HT-29 (cell line): Measurements from ENCODE around the gene PARK7. TPM values are rescaled to one million over a fixed set of nuclear protein-coding genes. Genes with fewer than 3 reads are reported as not detected.
A peak's percentile ranks its signal among the peaks of the same experiment; 100 is the strongest.
"Not testable (repeated sequence)": the region's sequence is repeated elsewhere in the genome, so short reads cannot be mapped to it uniquely, and the experiment has no call there.

ENCODE experiments used
- DNase-seq: peaks from one replicate; pipeline ENCODE4 v3.0.0-alpha.2; 2015; ENCODE audit warnings: low spot score
- total RNA-seq: library from RNA; depleted of rRNA; stranded (reverse); fragments of >200 nt; shearing (Covaris generic); gene quantifications from 2 replicates; pipeline ENCODE4 v1.2.3, GENCODE V29; 2014

PARK7 gene
- total RNA-seq, 1 experiment from 2014 or later: 189 TPM

DNA sequence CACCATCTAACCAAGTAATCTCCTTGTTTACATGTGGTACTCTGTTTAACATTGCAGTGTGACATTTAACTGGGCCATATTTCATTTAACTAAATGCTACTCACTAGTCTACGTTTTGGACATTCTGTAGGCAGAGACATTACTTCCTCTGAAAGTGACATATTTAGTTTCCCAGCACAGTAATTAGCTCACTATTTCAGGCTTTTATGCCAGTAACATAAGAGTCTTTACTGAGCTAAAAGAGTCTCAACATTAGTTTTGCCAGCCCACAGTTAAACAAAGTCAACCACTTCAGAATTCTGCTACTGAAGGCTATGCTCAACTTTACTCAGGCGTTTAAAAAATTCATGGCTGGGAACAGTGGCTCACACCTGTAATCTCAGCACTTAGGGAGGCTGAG lies 18.3 kb upstream of the PARK7 start:
- DNase-seq: no peak

DNA sequence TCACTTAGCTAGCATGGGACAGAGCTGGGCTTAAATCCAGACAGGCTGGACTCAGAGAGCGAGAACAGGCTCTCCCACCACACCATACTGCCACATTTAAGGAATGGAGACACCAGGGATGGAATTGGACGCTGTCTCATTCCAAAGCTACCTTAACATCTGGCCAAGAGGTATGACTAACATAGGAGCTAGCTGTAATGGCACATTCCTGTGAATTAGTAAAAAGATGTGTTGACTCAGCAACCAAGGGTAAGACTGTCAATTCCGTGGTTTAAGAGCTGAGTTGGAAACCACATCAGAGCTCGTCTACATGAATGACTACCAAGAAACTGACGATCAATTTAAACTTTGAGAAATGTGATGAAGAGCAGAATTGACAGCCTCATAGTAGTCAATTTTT lies 12.6 kb upstream of the PARK7 start:
- DNase-seq: no peak

DNA sequence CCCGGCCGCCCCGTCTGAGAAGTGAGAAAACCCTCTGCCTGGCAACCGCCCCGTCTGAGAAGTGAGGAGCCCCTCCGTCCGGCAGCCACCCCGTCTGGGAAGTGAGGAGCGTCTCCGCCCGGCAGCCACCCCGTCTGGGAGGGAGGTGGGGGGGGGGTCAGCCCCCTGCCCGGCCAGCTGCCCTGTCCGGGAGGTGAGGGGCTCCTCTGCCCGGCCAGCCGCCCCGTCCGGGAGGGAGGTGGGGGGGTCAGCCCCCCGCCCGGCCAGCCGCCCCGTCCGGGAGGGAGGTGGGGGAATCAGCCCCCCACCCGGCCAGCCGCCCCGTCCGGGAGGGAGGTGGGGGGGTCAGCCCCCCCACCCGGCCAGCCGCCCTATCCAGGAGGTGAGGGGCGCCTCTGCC lies 8.7 kb upstream of the PARK7 start:
- DNase-seq: not testable (repeated sequence)

DNA sequence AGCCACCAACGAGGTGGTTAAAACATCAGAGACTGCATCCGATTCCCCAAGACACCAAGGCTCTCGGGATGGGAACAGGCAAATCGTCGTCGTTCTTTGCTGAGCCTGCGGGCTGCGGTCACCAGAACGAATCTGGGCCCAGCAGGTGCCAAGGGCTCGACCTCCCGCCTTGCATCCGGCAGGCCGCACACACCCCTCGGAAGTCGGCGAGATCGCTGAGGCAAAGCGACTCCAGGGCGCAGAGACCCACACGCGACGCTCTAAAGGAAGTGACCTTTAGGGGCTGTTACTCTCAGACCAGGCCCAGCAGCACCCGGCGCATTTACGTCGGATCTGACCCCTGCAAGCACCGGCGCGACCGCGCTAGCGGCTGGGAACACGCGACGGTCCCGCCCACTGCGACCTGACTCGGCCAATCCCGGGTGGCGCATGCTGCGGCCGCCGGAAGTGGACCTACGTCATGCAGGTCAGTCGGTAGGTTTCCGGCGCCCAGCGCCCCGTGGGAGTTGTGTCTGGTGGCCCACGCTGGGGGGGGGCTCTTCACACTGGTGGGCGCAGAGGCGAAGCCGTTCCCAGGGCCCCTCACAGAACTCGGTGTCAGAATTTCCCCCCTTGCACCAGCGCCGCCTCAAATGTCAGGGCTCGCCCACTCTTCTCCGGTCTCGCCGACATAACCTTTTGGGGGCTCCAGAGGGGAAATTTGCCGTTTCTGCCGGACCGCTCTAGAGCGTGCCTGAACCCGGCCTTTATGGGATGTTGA lies 7.5 kb upstream of the PARK7 start:
- peak; percentile 89 for DNase-seq

DNA sequence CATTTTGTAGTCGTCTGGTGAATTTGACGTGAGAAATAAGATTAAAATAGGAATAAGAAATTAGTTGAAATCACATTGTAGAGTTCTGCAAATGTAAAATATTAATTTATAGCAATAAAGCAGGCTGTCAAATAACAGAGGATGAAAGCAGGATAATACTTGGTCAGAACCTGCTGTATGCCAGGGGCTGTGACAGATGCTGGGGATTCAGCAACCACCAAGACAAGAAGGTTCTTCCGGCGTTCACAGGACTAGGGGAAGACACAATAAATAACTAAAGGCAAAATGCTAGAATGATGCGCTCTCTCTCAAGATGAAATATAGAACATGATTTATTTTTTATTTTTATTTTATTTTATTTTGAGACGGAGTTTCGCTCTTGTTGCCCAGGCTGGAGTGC lies 6.8 kb upstream of the PARK7 start:
- DNase-seq: no peak

DNA sequence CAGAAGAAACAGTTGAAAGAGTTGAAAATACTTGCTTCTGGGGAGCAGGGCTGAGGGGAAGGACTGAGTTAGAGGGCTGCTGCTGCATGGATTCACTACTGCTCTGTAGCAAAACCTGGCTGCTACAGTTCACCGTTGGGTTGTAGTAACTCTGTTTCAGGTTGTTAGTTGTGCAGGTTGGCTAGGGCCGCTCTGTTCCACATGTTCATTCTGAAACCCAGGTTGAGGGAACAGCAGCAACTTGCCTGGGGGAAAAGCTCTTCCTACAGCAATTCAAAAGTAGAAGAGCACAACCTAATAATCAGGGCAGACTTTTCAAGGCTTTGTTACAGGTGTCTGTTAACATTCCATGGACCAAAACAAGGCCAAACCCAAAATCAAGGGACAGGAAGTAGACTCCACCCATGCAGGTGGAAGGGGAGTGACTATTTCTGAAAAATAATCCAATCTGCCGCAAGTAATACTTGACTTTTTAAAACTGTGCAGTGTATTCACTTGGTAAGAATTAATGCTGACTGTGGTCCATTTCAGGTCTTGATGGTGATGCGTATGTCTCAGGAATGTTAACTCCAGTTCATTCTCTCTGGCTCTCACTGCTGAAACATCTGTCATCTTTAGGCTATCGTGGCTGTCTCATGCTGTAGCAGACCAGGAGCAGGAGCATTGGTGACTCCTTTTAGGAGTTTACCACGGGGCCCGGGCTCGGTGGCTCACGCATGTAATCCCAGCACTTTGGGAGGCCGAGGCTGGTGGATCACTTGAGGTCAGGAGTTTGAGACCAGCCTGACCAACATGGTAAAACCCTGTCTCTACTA lies 5.1 kb upstream of the PARK7 start:
- DNase-seq: no peak

DNA sequence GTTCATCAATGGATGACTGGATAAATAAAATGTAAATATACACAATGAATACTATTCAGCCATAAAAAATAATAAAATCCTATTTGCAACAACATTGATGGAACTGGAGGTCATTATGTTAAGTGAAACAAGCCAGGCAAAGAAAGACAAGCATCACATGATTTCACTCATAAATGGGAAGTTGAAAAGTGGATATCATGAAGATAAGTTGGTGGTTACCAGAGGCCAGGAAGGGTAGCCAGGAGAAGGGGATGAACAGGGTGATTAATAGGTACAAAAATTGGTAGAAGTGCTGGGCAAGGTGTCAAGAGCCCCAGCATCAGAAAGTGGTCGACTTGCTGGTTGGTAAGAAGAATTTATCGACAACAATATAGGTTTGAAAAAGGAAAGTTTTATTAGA lies 1.3 kb upstream of the PARK7 start:
- no peak for DNase-seq

DNA sequence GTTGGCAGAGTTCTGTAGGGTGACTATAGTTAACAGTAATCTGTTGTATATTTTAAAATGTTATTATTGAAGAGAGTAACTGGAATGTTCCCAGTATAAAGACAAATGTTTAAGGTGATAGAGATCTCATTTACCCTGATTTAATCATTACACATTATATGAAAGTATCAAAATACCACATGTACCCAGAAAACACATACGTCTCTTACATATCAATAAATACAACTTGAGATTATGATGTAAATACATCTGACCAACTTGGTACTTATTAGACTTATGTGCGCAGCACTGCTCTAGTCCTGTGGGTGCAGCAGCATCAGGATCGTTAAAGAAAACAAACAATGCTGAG lies 670 bp upstream of the PARK7 start:
- no peak for DNase-seq

DNA sequence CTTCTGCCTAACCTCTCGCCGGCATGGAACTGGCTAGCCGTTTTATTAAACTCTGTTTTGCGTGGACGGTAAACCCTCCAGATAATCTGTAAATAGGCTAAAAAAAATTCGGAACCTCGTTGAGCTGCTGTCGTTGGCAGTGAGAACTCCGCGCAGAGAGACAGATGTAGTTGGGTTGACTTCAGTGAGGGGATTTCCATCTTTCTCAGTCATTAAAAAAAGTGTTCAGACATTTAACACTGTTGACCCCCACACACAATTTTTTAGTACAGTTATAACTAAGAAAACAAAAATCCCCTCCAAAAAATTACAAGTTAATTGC lies 464 bp downstream of the PARK7 start:
- no peak for DNase-seq

DNA sequence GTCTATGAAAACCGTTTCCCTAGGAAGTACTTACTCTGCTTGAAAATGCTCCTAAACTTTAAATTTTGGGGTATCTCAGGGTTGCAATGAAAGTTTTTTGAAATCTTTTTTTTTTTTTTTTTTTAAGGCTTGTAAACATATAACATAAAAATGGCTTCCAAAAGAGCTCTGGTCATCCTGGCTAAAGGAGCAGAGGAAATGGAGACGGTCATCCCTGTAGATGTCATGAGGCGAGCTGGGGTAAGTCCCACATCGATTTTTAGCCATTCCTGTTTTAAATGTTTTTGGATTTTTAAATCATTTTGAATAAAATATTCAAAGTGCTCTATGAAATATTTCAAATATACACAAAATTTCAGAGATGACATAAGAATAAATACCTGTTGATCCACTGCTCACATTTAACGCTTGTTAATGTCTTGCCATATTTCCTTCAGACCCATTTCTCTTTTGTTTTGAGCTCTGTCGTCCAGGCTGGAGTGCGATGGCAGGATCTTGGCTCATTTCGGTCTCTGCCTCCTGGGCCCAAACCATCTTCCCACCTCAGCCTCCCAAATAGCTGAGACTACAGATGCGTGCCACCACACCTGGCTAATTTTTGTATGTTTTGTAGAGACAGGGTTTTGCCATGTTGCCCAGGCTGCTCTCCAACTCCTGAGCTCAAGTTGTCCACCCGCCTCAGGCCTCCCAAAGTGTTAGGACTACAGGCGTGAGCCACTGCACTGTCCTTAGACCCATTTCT lies 1.3 kb downstream of the PARK7 start:
- DNase-seq: no peak

DNA sequence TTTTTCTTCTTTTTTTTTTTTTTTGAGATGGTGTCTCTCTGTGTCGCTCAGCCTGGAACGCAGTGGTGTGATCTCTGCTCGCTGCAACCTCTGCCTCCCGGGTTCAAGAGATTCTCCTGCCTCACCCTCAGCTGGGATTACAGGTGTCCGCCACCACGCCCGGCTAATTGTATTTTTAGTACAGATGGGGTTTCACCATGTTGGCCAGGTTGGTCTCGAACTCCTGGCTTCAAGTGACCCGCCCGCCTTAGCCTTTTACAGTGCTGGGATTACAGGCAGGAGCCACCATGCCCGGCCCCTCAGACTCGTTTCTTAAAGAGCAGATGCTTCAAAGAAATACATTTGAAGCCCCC lies 1.8 kb downstream of the PARK7 start:
- not testable (repeated sequence) for DNase-seq

DNA sequence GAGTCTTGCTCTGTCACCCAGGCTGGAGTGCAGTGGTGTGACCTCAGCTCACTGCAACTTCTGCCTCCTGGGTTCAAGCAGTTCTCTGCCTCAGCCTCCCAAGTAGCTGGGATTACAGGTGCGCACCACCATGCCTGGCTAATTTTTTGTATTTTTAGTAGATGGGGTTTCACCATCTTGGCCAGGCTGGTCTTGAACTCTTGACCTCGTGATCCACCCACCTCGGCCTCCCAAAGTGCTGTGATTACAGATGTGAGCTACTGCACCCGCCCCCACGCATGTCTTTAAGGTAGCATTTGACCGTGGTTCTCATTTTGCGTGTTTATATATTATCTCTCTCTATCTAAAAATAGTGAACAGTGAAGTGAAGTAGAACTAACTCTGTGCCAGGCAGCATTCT lies 2.3 kb downstream of the PARK7 start:
- DNase-seq: not testable (repeated sequence)

DNA sequence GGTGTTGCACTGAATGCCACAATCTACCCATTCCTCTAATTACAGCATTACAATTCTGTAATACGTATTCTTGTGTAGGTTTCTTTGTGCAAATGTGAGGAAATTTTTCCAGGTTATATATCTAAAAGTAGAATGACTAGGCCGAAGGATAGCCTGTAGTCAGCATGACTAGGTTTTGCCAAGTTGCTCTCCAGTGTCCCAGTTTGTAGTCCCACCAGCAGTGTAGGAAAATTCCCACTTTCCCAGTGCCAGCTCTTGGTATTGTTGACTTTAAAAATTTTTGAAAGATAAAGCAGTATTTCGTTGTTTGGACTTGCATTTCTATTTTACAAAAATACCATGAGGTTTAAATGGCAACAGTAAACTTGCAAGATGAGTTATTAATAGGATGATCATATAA lies 3.0 kb downstream of the PARK7 start:
- DNase-seq: no peak

DNA sequence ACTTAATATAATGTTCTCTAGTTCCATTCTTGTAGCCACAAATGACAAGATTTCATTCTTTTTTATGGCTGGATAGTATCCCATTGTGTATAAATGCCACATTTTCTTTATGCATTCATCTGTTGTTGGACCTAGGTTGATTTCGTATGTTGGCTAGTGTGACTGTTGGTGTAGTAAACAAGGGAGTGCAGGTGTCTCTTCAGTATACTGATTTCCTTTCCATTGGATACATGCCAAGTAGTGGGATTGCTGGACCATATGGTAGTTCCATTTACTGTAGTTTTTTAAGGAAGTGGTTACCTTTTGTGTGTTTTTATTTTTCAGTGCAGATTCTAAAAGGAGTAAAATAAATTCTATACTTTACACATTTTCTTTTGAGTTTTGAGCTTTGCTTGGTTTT lies 5.7 kb downstream of the PARK7 start:
- no peak for DNase-seq

DNA sequence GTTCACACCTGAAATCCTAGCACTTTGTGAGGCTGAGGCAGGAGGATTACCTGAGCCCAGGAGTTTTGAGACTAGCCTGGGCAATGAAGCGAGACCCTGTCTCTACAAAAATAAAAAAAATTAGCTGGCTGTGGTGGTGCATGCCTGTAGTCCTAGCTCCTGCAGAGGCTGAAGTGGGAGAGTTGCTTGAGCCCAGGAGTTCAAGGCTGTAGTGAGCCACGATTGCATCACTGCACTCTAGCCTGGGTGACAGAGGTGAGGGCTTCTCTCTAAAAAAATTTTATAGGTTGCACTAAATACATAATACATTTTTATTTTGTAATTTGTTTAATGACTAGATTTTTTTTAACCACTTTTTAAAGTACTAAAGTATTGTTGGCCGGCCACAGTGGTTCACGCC lies 6.1 kb downstream of the PARK7 start:
- DNase-seq: no peak

DNA sequence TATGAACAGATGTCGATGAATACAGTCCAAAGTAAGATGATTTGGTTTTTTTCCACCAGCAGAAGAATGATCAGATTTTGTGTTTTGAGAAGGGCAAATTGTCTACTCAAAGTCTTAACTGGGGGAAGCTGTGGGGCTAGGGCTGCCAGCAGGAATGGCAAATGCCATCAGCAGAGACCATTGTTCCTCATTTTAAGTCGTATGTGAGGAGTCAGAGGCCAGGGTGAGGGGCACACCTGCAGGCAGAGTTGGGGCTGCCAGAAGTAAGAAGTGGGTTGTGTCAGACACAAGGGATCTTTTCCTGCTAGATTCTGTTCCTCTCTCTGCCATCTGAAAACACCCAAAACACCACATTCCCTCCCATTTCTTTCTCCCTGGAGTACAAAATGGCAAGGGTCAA lies 8.7 kb downstream of the PARK7 start:
- no peak for DNase-seq

DNA sequence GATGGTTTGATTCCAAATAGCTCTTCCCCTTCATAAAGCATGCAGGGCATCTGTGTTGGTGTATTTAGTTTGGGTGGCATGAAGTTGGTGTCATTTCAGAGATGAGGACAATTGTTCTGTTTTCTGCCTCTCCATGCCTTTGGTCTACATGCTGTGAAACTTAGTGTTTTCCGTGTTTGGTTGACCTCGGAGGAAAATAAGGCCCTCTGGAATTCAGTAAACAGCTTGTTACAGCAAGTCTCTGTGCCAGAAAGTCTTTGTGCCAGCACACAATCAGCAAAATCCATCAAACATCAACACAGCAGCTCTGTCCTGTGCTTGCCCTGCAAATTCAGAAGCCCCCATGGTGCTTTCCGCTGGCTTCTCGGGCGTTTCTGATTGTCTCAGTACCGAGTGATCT lies 9.5 kb downstream of the PARK7 start:
- no peak for DNase-seq

DNA sequence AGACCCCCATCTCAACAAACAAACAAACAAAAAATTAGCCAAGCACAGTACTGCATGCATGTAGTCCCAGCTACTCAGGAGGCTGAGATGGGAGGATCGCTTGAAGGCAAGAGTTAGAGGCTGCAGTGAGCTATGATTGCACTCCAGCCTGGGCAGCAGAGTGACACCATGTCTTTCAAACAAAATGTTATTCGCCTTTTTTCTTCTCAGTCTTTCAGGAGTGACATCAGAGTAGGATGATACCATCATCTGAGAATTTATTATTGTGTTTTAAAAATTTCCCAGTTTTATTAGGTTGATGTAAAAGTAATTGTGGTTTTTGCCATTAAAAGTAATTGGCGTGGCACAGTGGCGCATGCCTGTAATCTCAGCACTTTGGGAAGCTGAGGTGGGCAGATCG lies 10.8 kb downstream of the PARK7 start:
- DNase-seq: no peak

DNA sequence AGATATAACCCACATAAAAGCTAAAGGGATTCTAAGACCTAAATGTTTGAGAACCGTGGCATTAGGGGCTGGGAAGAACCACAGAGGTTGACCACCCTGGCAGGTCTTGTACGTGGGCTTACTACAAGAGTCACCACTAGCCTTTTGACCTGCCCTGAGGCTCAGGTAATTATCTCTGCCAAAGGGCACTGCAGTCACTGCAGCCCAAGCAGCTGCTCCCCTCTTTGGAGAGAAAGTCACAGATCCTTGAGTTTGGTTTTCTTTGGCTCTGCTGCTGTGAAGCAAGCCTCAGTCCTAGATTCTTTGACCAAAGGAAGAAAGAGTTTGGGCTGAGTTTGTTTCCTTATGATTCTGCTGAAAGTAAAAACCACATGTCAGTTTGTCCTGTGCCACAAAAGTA lies 11.6 kb downstream of the PARK7 start:
- DNase-seq: no peak

DNA sequence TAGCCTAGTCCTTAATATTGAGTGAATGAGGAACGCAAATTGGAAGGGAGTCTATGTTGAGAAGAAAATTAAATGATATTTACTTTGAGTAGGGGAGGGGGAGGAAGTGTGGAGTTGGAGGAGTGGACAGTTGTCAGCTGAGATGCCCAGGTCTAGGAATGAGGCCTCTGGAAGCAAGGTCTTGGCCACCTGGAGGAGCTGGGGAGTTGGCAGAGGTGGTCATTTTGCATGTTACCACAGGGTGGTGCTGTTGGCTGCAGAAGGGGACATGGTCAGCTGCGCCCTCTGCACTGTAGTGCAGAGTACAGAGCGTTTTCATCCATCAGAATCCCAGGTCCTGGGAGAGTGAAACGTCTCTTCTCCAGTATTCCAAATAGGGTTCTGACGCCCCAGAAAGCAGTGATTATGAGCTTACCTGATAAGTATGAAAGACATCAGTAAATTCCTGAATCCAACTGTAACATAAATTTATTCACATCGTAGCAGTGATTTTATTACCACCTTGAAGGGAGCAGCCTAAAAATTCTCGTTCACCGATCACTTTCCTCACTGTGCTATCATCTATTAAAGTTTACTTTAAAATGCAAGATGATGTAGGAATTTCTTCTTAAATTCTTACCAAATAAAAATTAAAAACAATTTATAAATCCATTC lies 13.8 kb downstream of the PARK7 start:
- DNase-seq: peak; percentile 92

DNA sequence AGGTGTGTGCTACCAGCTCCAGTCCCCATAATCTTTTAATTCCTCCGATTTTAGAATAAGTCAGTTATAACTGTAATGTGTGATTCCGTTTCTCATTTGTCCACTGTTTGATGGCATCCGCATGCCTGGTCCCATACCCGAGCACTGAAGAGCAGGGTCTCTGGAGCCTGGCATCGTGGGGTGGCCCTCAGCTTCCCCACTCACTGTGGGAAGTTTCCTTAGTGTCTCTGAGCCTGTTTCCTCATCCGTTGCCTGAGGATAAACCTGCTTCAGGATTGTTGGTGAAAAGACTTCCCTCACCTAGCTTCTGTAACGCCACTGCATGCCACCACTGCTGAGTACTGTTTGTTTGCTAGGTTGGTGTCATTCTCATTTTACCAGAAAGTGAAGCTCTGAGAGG lies 19.5 kb downstream of the PARK7 start:
- DNase-seq: no peak

DNA sequence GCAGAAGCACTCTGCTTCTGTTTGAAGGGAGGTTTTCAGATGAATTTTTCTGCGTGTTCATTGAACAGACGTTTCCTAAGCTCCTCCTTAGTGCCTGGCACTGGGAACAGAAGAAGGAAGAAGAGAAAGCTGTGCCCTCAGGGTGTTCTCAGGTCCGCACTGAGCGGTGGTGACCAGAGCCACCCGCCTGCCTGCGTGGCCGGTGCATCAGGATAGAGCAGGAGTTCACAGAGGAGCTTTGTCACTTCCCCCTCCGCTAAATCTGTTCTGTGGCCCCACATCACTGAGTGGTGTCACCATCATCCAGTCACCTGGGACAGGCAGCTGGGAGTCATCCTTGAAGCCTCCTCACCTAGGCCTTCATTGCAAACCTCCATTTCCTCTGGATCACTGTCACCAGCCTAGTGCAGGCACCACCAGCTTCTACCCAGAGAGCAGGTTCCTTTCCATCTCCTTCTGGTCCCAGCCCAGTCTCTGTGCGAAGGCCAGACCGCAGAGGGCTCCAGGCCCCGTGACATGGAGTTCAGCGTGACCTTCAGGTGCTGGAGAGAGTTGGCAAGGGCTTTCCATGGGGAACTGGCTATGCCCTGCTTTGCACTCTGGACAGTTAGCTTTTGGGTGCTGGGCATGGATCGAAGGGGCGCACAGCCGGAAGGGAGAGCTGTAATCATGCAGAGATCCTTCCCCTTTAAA lies 21.7 kb downstream of the PARK7 start:
- DNase-seq: no peak
